K562 (cell line): ENCODE data around the gene MCM9. TPM values are rescaled to one million over a fixed set of nuclear protein-coding genes. Genes with fewer than 3 reads are reported as not detected.

Experiments used
- ATAC-seq: fragments of 200-7000 bp; cut with Tn5 transposase; 3 replicates; pipeline ENCODE4 v1.9.1; 2020; ENCODE audit warnings: moderate library complexity
- BruUV-seq: library from RNA; stranded (reverse); fragments of 400-500 nt; replicated peaks from 2 replicates; lab custom pipeline; 2021; lab: Mats Ljungman, UMichigan
- CTCF ChIA-PET: fragments of 300-600 bp; formaldehyde crosslinking; extraction: SDS; loops from one replicate; lab custom pipeline; 2021; ENCODE audit warnings: low intra/inter-chr PET ratio; lab: Yijun Ruan, JAX
- POLR2A ChIA-PET: fragments of 300-600, 350-650 bp; sonication (Branson Sonifier 250); formaldehyde crosslinking; extraction: SDS; loops from one replicate; lab custom pipeline; 2021; ENCODE audit warnings: antibody characterized with exemption, inconsistent platforms; lab: Yijun Ruan, JAX
- DNase-seq, 4 experiments: peaks; one replicate each; pipeline versions ENCODE4 v3.0.0 to v3.0.0-alpha.2; 2011 to 2018; ENCODE audit warnings: low spot score in 3 of 4, mixed read lengths in 3 of 4; ENCODE audit errors: extremely low read depth in 1 of 4
- FAIRE-seq: peaks from 2 replicates; lab custom pipeline; 2011; peaks lifted over from hg19 to GRCh38; lab: Jason Lieb, UNC
- H2AFZ ChIP-seq: 2 replicates; pipeline ENCODE4 v1.6.0; 2011; ENCODE audit warnings: low read depth, low read length, control low read depth, inconsistent platforms
- H3K27ac ChIP-seq: fragments of 200-600 bp; 3 replicates; pipeline ENCODE4 v1.8.0; 2011; ENCODE audit warnings: low read depth, mild to moderate bottlenecking, control low read depth, inconsistent platforms, low read length, moderate library complexity, mixed read lengths; ENCODE audit errors: extremely low read depth
- H3K27me3 ChIP-seq, 2 experiments: fragments of 300-600 bp in 1 of 2; 2 replicates in 1 of 2; 3 replicates in 1 of 2; pipeline versions ENCODE4 v1.6.0 to v1.8.0; 2011; ENCODE audit warnings: inconsistent platforms in 2 of 2, low read length in 2 of 2, mild to moderate bottlenecking in 1 of 2, mixed read lengths in 1 of 2, moderate library complexity in 1 of 2; ENCODE audit not compliant: control insufficient read depth in 2 of 2, insufficient read depth in 2 of 2
- H3K36me3 ChIP-seq: fragments of 300-600 bp; 3 replicates; pipeline ENCODE4 v1.8.0; 2011; ENCODE audit warnings: mild to moderate bottlenecking, low read length, inconsistent platforms; ENCODE audit not compliant: control insufficient read depth, insufficient read depth
- H3K4me1 ChIP-seq, 2 experiments: fragments of 200-600 bp in 1 of 2; replicated peaks in 1 of 2; 2 replicates in 1 of 2; 3 replicates in 1 of 2; pipeline versions ENCODE4 v1.5.1 to v1.8.0; 2011; ENCODE audit warnings: inconsistent platforms in 2 of 2, low read length in 2 of 2, mild to moderate bottlenecking in 1 of 2, mixed read lengths in 1 of 2, moderate library complexity in 1 of 2; ENCODE audit not compliant: control insufficient read depth in 2 of 2, insufficient read depth in 2 of 2
- H3K4me2 ChIP-seq: 2 replicates; pipeline ENCODE4 v1.6.1; 2011; ENCODE audit warnings: low read length, control low read depth, inconsistent platforms, mixed read lengths; ENCODE audit not compliant: insufficient read depth
- H3K4me3 ChIP-seq: fragments of 200-600 bp; sonication (generic), shearing (Covaris generic); 2 replicates; pipeline ENCODE4 v1.5.1; 2016; ENCODE audit warnings: control low read depth, inconsistent platforms
- H3K79me2 ChIP-seq: fragments of 200-600 bp; 3 replicates; pipeline ENCODE4 v1.8.0; 2011; ENCODE audit warnings: low read length, inconsistent platforms; ENCODE audit not compliant: control insufficient read depth, insufficient read depth
- H3K9ac ChIP-seq, 2 experiments: 2 replicates each; pipeline versions ENCODE4 v1.6.0 to v1.6.1; 2011; ENCODE audit warnings: low read depth in 2 of 2, low read length in 2 of 2, control low read depth in 1 of 2, inconsistent platforms in 1 of 2, mild to moderate bottlenecking in 1 of 2, mixed read lengths in 1 of 2; ENCODE audit not compliant: insufficient read depth in 1 of 2
- H3K9me1 ChIP-seq: one replicate; pipeline ENCODE4 v1.6.0; 2011; ENCODE audit warnings: inconsistent platforms, mild to moderate bottlenecking, low read length, moderate library complexity; ENCODE audit not compliant: control insufficient read depth, insufficient read depth
- H3K9me3 ChIP-seq: replicated peaks from 2 replicates; pipeline ENCODE4 v1.5.1; 2011; ENCODE audit warnings: low read depth, low read length, inconsistent platforms; ENCODE audit not compliant: control insufficient read depth, insufficient read depth
- H4K20me1 ChIP-seq: replicated peaks from 2 replicates; pipeline ENCODE4 v1.6.1; 2011; ENCODE audit warnings: low read length, inconsistent platforms, mixed read lengths; ENCODE audit not compliant: control insufficient read depth, insufficient read depth
- CTBP1 ChIP-seq: fragments of 450-650 bp; IDR thresholded peaks from 2 replicates; pipeline ENCODE4 v1.6.1; 2016; ENCODE audit warnings: borderline replicate concordance
- FOXP1 ChIP-seq: sonication (generic); formaldehyde crosslinking; IDR thresholded peaks from 2 replicates; pipeline ENCODE4 v1.8.0; 2022; ENCODE audit warnings: mild to moderate bottlenecking, missing genetic modification reagents
- MAZ ChIP-seq, 2 experiments: fragments of 450-650 bp in 1 of 2; sonication (generic) in 1 of 2; formaldehyde crosslinking; IDR thresholded peaks in 1 of 2; conservative IDR thresholded peaks in 1 of 2; 2 replicates each; pipeline versions ENCODE4 v1.4.0 to v1.5.0; 2020; ENCODE audit warnings: mild to moderate bottlenecking in 1 of 2, missing genetic modification reagents in 1 of 2
- MXI1 ChIP-seq: IDR thresholded peaks from 2 replicates; pipeline ENCODE4 v1.6.1; 2011; ENCODE audit warnings: low read depth, mild to moderate bottlenecking, improper control_type of control experiment, low read length
- NFIC ChIP-seq: fragments of 450-650 bp; IDR thresholded peaks from 2 replicates; pipeline ENCODE4 v1.6.1; 2017; ENCODE audit warnings: mild to moderate bottlenecking, inconsistent platforms
- PHF20 ChIP-seq: fragments of 450-650 bp; IDR thresholded peaks from 2 replicates; pipeline ENCODE4 v1.6.1; 2018; ENCODE audit not compliant: partially characterized antibody
- TRIM24 ChIP-seq, 2 experiments: fragments of 450-650 bp; IDR thresholded peaks; 2 replicates each; pipeline ENCODE4 v1.6.1; 2016
- WHSC1 ChIP-seq: IDR thresholded peaks from one replicate; pipeline ENCODE4 v1.6.1; 2012; ENCODE audit warnings: low read length, control low read depth, inconsistent platforms
- ZNF232 ChIP-seq: sonication (generic); formaldehyde crosslinking; IDR thresholded peaks from 2 replicates; pipeline ENCODE4 v1.8.0; 2022; ENCODE audit warnings: mild to moderate bottlenecking, missing genetic modification reagents
- ZNF311 ChIP-seq: fragments of 250-450 bp; sonication (Bioruptor Pico); IDR thresholded peaks from 2 replicates; pipeline ENCODE4 v1.4.0; 2020; ENCODE audit warnings: mild to moderate bottlenecking, moderate library complexity
- ZNF384 ChIP-seq: IDR thresholded peaks from 2 replicates; pipeline ENCODE4 v1.6.1; 2012; ENCODE audit warnings: low read depth, low read length, improper control_type of control experiment
- WGBS: fragments of 100-300 bp; shearing (Covaris generic); methylation state at CpG from one replicate; pipeline ENCODE4 v1.1.6; 2016; ENCODE audit warnings: low coverage, mixed read lengths; ENCODE audit not compliant: insufficient coverage; ENCODE audit errors: missing lambda C conversion rate; 5-methylcytosine and 5-hydroxymethylcytosine counted together
- in situ Hi-C: fragments of 300-500 bp; cut with MboI; formaldehyde crosslinking; loops from 4 replicates; pipeline ENCODE4 v1.15.0; 2018; ENCODE audit warnings: inconsistent platforms, mixed read lengths
- intact Hi-C: fragments of 100-400 bp; cut with micrococcal nuclease; formaldehyde crosslinking; loops from 2 replicates; pipeline ENCODE4 v1.14.2; 2022
- polyA plus RNA-seq, 8 experiments: library from polyadenylated mRNA; depleted of rRNA in 4 of 8; stranded (reverse) in 5 of 8; unstranded in 3 of 8; fragments of >200 nt; fragmentation: Nextera tagmentation in 2 of 8; fragmentation: Illumina TruSeq in 1 of 8; extraction: Ambion mirVana in 2 of 8; extraction: Trizol in 1 of 8; gene quantifications; 2 replicates each; pipeline versions ENCODE4 v1.2.1 to v1.2.3, GENCODE V29; 2011 to 2014; ENCODE audit warnings: inconsistent platforms in 1 of 8, missing spikeins in 1 of 8
- total RNA-seq, 7 experiments: library from RNA; depleted of rRNA in 6 of 7; stranded (reverse); fragments of >200 nt in 6 of 7; fragmentation: Illumina TruSeq in 2 of 7; extraction: Trizol in 2 of 7; gene quantifications; 2 replicates each; pipeline versions ENCODE4 v1.2.1 to v1.2.3, GENCODE V29; 2011 to 2021; ENCODE audit warnings: low replicate concordance in 1 of 7
- TF ChIP-seq, protein P1 (sequence below): conservative IDR thresholded peaks from 2 replicates; pipeline ENCODE4 v1.6.1; 2011; ENCODE audit warnings: low read depth, mild to moderate bottlenecking, low read length; ENCODE audit not compliant: control insufficient read depth
- TF ChIP-seq, protein P2 (sequence below): IDR thresholded peaks from 2 replicates; pipeline ENCODE4 v1.6.1; 2011; ENCODE audit not compliant: insufficient read length; ENCODE audit errors: extremely low read depth
- TF ChIP-seq, protein P3 (sequence below): fragments of 250-450 bp; sonication (Bioruptor Pico); IDR thresholded peaks from 2 replicates; pipeline ENCODE4 v1.4.0; 2020; ENCODE audit warnings: mild to moderate bottlenecking, moderate library complexity
- TF ChIP-seq, protein P4 (sequence below), 2 experiments: IDR thresholded peaks in 1 of 2; conservative IDR thresholded peaks in 1 of 2; 2 replicates each; pipeline ENCODE4 v1.6.1; 2016; ENCODE audit warnings: low read depth in 2 of 2, mild to moderate bottlenecking in 1 of 2, missing compliant biosample characterization in 1 of 2, missing genetic modification characterization in 1 of 2, moderate library complexity in 1 of 2
- TF ChIP-seq, protein P5 (sequence below): sonication (generic); formaldehyde crosslinking; IDR thresholded peaks from 2 replicates; pipeline ENCODE4 v1.9.0; 2022; ENCODE audit warnings: mild to moderate bottlenecking, missing genetic modification reagents

Gene MCM9
- total and polyA plus RNA-seq, 9 of the 15 experiments (the other 6 are each of a cell fraction or from before 2014, with no cell fraction given) = 4.8 to 16.7 (median 11.6) TPM

DNA sequence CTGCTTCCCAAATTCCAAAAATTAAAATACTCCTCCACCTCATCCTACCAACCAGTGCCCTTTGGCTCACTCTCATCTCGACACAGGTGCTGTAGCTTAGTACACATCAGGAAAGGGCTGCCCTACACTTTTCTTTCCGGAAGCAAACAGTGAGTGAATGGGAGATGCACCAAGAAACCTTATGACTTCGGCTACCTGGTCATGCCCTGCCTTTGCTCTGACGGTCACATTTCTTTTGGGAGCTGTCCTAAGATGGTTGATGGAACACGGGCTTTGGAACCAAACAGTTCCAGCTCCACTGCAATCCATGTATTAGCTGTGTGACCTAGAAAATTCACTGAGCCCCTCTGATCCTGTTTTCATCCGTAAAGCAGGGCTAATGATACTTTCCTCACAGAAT, 133.7 kb downstream of the MCM9 start:
- intact Hi-C loops = loop anchor here (2.0 to 5.0 kb wide), 7 partner anchors 91 to 516 kb away; partner anchors contain the start of gene ASF1A
- H3K4me1 ChIP-seq = peaks cover 0 to under 1% of the 10 kb centered on the region in 2 experiments; a peak in 3 of 5 replicates
- no peaks in the 10 kb centered on the region for H3K36me3 ChIP-seq
- in situ Hi-C loops = loop anchor here (5.0 kb wide), 1 partner anchor 519 kb away; no protein-coding TSS in a partner anchor
- no peak overlapping the region for H3K9ac ChIP-seq
- ATAC-seq (no peak), DNase-seq (no peak), FAIRE-seq (no peak)
- BruUV-seq = no TSS peak
- no peak overlapping the region for H3K27ac ChIP-seq
- H4K20me1 ChIP-seq = no peaks in the 10 kb centered on the region; the same call in 1 of the 2 replicates
- no peak overlapping the region for H3K4me2 ChIP-seq
- H2AFZ ChIP-seq = no peak overlapping the region
- H3K27me3 ChIP-seq = no peaks in the 10 kb centered on the region
- H3K9me3 ChIP-seq = no peaks in the 10 kb centered on the region
- ChIA-PET CTCF (interaction anchor here (1.7 to 1.8 kb wide), 2 partner anchors 236 to 517 kb away, joined by 11 to 14 read pairs; no protein-coding TSS in a partner anchor), POLR2A (interaction anchor here (0.9 kb wide), 1 partner anchor 150 kb away, joined by 3 read pairs; the partner anchor contains the start of gene CEP85L)
- H3K9me1 ChIP-seq = no peaks in the 10 kb centered on the region
- WGBS = 47% methylated on average over 6 of the region's 6 CpGs
- no peak overlapping the region for H3K4me3 ChIP-seq
- no peaks in the 10 kb centered on the region for H3K79me2 ChIP-seq
- TF ChIP-seq FOXP1 (CRISPR knock-in tag) (no peak), MXI1 (no peak), MAZ (CRISPR knock-in tag; conservative IDR thresholded peaks at IDR 0.05 in 1 of 2, IDR thresholded peaks at IDR 0.05 in 1 of 2) (no peak), CTBP1 (no peak), PHF20 (no peak), ZNF311 (CRISPR knock-in tag) (no peak), NFIC (no peak), WHSC1 (no peak), ZNF384 (no peak), ZNF232 (no peak), TRIM24 (IDR thresholded peaks at IDR 0.05) (no peak)
- TF ChIP-seq, protein P1, sequence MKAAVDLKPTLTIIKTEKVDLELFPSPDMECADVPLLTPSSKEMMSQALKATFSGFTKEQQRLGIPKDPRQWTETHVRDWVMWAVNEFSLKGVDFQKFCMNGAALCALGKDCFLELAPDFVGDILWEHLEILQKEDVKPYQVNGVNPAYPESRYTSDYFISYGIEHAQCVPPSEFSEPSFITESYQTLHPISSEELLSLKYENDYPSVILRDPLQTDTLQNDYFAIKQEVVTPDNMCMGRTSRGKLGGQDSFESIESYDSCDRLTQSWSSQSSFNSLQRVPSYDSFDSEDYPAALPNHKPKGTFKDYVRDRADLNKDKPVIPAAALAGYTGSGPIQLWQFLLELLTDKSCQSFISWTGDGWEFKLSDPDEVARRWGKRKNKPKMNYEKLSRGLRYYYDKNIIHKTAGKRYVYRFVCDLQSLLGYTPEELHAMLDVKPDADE = no peak
- TF ChIP-seq, protein P2, sequence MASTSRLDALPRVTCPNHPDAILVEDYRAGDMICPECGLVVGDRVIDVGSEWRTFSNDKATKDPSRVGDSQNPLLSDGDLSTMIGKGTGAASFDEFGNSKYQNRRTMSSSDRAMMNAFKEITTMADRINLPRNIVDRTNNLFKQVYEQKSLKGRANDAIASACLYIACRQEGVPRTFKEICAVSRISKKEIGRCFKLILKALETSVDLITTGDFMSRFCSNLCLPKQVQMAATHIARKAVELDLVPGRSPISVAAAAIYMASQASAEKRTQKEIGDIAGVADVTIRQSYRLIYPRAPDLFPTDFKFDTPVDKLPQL = no peak
- TF ChIP-seq, protein P3, sequence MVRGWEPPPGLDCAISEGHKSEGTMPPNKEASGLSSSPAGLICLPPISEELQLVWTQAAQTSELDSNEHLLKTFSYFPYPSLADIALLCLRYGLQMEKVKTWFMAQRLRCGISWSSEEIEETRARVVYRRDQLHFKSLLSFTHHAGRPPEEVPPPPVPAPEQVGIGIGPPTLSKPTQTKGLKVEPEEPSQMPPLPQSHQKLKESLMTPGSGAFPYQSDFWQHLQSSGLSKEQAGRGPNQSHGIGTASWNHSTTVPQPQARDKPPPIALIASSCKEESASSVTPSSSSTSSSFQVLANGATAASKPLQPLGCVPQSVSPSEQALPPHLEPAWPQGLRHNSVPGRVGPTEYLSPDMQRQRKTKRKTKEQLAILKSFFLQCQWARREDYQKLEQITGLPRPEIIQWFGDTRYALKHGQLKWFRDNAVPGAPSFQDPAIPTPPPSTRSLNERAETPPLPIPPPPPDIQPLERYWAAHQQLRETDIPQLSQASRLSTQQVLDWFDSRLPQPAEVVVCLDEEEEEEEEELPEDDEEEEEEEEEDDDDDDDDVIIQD = no peak
- TF ChIP-seq, protein P4, sequence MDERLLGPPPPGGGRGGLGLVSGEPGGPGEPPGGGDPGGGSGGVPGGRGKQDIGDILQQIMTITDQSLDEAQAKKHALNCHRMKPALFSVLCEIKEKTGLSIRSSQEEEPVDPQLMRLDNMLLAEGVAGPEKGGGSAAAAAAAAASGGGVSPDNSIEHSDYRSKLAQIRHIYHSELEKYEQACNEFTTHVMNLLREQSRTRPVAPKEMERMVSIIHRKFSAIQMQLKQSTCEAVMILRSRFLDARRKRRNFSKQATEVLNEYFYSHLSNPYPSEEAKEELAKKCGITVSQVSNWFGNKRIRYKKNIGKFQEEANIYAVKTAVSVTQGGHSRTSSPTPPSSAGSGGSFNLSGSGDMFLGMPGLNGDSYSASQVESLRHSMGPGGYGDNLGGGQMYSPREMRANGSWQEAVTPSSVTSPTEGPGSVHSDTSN (CRISPR knock-in tag; IDR thresholded peaks at IDR 0.05; ENCODE audit: low read depth) = no peak
- TF ChIP-seq, protein P4 (tag; conservative IDR thresholded peaks at IDR 0.05; ENCODE audit: low read depth) = no peak
- TF ChIP-seq, protein P5, sequence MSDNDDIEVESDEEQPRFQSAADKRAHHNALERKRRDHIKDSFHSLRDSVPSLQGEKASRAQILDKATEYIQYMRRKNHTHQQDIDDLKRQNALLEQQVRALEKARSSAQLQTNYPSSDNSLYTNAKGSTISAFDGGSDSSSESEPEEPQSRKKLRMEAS = no peak
